ENCODE results near the gene CDH12. TPM values are rescaled to one million over a fixed set of nuclear protein-coding genes. Genes with fewer than 3 reads are reported as not detected.
"Not testable (repeated sequence)": the region's sequence is repeated elsewhere in the genome, so short reads cannot be mapped to it uniquely, and the experiment has no call there.

The CDH12 gene
- polyA plus RNA-seq, 1 experiment, result not detected

DNA sequence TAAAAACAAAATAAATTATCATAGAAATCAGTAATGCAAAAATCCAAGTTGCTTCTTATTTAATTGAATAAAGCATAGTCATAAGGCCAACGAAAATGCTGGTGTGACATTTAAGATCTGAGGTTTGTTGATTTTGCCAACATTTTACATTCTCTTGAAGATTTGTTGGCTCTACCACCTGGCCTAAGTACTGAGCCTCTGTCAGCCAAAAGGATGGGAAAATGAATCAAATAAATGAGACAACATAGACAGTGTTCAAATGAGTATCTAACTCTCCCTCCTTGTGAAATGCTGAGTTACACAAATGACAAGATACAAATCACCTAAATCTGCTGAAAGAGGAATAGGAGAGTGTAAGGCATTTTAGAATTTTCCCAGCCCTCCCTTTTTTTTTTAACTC lies 575.0 kb downstream of the CDH12 start:
- H3K9me3 ChIP-seq (ENCODE audit: control insufficient read depth, insufficient read depth, low read length), result no peaks in the 10 kb centered on the region
- CTCF ChIA-PET, result no interaction called here
- POLR2A ChIA-PET, result no interaction called here
- TF ChIP-seq, protein P1, sequence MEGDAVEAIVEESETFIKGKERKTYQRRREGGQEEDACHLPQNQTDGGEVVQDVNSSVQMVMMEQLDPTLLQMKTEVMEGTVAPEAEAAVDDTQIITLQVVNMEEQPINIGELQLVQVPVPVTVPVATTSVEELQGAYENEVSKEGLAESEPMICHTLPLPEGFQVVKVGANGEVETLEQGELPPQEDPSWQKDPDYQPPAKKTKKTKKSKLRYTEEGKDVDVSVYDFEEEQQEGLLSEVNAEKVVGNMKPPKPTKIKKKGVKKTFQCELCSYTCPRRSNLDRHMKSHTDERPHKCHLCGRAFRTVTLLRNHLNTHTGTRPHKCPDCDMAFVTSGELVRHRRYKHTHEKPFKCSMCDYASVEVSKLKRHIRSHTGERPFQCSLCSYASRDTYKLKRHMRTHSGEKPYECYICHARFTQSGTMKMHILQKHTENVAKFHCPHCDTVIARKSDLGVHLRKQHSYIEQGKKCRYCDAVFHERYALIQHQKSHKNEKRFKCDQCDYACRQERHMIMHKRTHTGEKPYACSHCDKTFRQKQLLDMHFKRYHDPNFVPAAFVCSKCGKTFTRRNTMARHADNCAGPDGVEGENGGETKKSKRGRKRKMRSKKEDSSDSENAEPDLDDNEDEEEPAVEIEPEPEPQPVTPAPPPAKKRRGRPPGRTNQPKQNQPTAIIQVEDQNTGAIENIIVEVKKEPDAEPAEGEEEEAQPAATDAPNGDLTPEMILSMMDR (IDR thresholded peaks at IDR 0.05; ENCODE audit: low read depth, low read length), result no peak
- no peak for DNase-seq (ENCODE audit: low read depth, low spot score)
- H3K4me3 ChIP-seq (ENCODE audit: low read depth, low read length), result no peak overlapping the region
- H3K27me3 ChIP-seq (ENCODE audit: control insufficient read depth, insufficient read depth, low read length), result no peaks in the 10 kb centered on the region
- H3K27ac ChIP-seq (ENCODE audit: low read depth, low read length), result no peak overlapping the region

DNA sequence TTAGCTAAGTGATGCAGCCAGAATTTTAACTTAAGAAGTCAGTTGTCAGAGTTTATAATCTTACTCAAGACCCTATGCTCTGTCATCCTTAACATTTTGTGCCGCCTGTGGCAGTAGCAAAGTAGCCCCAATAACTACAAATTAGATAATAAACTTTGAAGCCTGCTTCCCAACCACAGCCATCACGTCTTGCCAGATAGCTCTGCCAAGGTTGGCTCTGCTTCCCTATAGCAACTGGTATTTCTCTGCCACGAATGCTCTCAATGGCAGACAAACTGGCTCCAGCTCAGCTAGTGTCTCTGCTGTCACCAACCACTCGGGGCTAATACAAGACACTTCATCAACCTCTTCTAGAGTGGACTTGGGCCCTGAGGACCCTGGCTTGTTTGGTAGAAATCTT lies 576.1 kb downstream of the CDH12 start:
- Histone ChIP-seq H3K4me3 (ENCODE audit: low read depth, low read length) (no peak overlapping the region), H3K27ac (ENCODE audit: low read depth, low read length) (no peak overlapping the region), H3K9me3 (ENCODE audit: control insufficient read depth, insufficient read depth, low read length) (no peaks in the 10 kb centered on the region), H3K27me3 (ENCODE audit: control insufficient read depth, insufficient read depth, low read length) (no peaks in the 10 kb centered on the region)
- CTCF ChIA-PET, result no interaction called here
- POLR2A ChIA-PET, result no interaction called here
- no peak for DNase-seq (ENCODE audit: low read depth, low spot score)
- TF ChIP-seq, protein P1 (IDR thresholded peaks at IDR 0.05; ENCODE audit: low read depth, low read length), result no peak

DNA sequence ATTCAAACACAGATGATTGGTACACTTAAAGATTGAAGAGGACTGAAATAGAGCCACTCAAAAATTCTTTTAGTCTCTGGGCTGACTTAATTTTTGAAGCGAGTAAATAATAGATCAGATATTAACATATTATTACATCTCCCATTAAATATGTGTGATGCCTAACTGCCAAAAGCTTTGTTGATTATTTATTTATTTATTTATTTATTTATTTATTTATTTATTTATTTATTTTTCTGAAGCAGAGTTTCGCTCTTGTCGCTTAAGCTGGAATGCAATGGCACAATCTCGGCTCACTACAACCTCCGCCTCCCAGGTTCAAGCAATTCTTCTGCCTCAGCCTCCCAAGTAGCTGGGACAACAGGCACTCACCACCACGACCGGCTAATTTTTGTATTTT lies 587.3 kb downstream of the CDH12 start:
- POLR2A ChIA-PET; H3K4me3 ChIP-seq (ENCODE audit: low read depth, low read length); H3K27ac ChIP-seq (ENCODE audit: low read depth, low read length); CTCF ChIA-PET; H3K9me3 ChIP-seq (ENCODE audit: control insufficient read depth, insufficient read depth, low read length); H3K27me3 ChIP-seq (ENCODE audit: control insufficient read depth, insufficient read depth, low read length); DNase-seq (ENCODE audit: low read depth, low spot score): not testable (repeated sequence)

DNA sequence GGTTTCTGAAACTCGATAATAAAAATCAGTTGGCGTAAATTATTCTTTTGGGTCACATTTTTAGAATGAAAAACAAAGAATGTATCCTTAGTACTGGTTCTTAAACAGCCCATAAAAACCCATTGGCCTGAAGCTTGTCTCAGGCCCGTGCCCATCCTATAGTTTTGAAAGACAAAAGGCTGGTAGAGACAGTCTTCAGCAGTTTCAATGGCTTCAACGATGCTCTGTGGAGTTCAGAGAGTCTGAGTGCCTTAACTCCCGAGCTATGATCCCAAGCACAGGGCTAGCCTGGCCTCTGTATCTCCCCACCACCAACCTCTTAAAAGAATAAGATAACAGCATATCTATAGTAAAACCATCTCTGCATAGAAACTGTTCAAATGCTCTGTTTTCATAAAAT lies 595.0 kb downstream of the CDH12 start:
- no peaks in the 10 kb centered on the region for H3K27me3 ChIP-seq (ENCODE audit: control insufficient read depth, insufficient read depth, low read length)
- no peak for DNase-seq (ENCODE audit: low read depth, low spot score)
- no peak overlapping the region for H3K27ac ChIP-seq (ENCODE audit: low read depth, low read length)
- H3K9me3 ChIP-seq (ENCODE audit: control insufficient read depth, insufficient read depth, low read length), result no peaks in the 10 kb centered on the region
- ChIA-PET POLR2A (no interaction called here), CTCF (no interaction called here)
- H3K4me3 ChIP-seq (ENCODE audit: low read depth, low read length), result no peak overlapping the region
- TF ChIP-seq, protein P1 (IDR thresholded peaks at IDR 0.05; ENCODE audit: low read depth, low read length), result no peak

DNA sequence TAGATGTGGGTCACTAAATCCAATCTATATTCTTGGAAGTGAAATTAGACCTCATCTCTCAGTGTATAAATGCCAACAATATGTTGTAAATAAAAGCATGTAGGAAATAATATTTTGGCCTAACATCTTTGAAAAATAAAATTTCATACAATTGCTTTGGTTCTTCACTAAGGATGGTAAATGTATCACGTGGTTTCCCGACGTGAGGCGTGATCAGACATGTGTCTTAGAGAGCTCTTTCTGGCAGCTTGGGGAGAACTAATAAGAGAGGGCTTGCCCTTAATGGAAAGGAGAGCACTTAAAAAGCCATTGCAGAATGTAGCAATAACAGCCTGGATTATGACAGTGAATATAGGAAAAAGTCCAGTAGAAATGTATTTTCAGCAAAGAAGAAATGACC lies 602.6 kb downstream of the CDH12 start:
- ChIA-PET CTCF (no interaction called here), POLR2A (no interaction called here)
- no peak for DNase-seq (ENCODE audit: low read depth, low spot score)

More for the DNA sequence above, 602.6 kb downstream of the CDH12 start:
- no peaks in the 10 kb centered on the region for H3K27me3 ChIP-seq (ENCODE audit: control insufficient read depth, insufficient read depth, low read length)
- H3K9me3 ChIP-seq (ENCODE audit: control insufficient read depth, insufficient read depth, low read length), result no peaks in the 10 kb centered on the region
- no peak overlapping the region for H3K4me3 ChIP-seq (ENCODE audit: low read depth, low read length)
- H3K27ac ChIP-seq (ENCODE audit: low read depth, low read length), result no peak overlapping the region
- TF ChIP-seq, protein P1 (IDR thresholded peaks at IDR 0.05; ENCODE audit: low read depth, low read length), result no peak

Data from AG04450 (cell line).